HG02642 (cell line): ENCODE measurements around the gene TMPRSS6.

Experiments used
- ATAC-seq: cut with Tn5 transposase; IDR thresholded peaks from one replicate; pipeline ENCODE4 v1.9.1; 2021; ENCODE audit warnings: mild to moderate bottlenecking; ENCODE audit not compliant: unreplicated experiment, poor library complexity

TMPRSS6 gene

DNA sequence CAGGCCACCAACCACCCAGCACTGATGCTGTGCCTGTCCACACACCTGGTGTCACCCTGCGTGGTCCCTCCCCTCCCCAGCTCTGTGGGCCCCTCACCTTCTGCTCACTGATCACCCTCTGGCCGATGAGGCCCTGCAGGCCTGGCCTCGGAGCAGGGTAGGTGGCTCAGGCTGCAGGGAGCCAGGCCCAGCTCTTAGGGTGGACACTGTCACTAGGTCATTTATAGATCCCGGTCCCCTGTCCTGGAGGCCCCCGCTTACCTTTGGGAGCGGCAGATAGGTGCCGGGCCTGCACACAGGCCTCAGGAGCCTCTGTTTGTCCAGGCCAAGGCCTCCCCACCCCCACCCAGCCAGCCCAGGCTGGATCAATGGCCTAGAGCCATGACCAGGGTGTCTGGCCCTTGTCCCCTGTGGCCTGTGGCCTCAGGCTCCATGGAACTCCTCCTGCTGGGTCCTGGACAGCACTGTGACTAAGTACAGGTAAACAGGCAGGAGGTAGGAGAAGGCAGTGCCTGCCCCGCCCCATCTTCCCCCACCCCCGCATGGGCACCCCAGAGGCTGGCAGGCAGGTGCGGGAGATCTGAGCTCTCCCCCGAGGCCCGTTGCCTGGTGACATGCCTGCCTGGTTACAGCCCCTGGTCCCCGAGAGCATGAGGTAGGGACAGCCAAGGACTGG is at the start of gene TMPRSS6:
TMPRSS6 (minus strand) TSS at position 472 of the 676 bp plus-strand sequence. CDS start 6,296 bp downstream, outside the sequence.
- no peak for ATAC-seq

- no peak for ATAC-seq
These were observed 49.4 kb upstream of the TMPRSS6 start for GRCh38 chr22:37158963-37159290.

DNA sequence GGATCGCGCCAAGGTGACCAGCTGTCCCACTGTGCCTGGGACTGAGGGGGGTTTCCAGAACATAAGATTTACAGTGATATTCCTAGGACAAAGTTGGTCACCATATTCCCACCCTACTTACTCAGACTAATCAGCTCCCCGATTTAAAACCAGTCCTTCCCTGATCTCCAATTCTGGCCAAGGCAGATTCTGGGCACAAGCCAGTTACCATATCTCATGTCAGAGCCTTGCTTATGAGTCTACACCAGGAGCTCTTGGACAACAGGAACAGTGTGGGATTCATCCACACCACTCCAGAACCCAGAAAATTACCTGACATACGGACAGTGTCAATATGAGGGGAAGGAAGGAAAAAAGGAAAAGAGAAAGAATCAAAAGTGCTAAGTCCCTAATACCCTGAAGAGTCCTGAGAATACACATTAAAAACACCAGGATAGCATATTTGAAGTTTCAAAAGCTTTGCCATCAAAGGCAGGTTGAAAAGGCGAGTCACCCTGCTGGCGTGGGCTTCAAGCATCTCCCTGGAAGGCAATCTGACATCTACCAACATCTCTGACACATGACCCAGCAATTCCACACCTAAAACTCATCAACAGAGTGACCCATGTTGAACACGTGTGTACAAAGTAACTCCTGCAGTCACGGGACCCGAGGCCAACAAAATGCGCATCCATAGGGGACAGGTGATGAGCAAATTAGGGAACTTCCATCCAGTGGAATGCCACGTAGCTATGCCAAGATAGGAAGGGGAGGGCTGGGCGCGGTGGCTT is 48.2 kb upstream of the TMPRSS6 start:
- ATAC-seq, result no peak

GRCh38 chr22:37156686-37157435 is 47.3 kb upstream of the TMPRSS6 start:
- ATAC-seq, result no peak

DNA sequence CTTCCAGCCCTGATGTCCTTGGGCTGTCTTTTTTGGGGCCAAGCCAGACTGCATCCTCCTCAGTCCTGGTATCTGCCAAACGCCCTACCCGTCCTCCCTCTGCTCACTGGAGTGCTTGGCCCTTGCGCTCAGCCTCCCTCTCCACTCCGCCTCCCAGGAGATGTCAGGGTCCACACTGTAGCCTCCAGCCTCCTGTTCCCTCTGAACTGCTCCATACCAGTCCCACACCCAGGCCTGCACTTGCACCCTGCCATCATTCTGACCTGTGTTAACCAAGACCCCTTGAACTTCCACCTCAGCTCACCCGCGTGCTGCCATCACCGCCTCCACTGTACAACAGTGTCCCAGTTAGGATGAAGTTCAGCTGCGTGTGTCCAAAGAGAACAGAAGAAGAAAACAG is 46.5 kb upstream of the TMPRSS6 start:
- ATAC-seq, result no peak

DNA sequence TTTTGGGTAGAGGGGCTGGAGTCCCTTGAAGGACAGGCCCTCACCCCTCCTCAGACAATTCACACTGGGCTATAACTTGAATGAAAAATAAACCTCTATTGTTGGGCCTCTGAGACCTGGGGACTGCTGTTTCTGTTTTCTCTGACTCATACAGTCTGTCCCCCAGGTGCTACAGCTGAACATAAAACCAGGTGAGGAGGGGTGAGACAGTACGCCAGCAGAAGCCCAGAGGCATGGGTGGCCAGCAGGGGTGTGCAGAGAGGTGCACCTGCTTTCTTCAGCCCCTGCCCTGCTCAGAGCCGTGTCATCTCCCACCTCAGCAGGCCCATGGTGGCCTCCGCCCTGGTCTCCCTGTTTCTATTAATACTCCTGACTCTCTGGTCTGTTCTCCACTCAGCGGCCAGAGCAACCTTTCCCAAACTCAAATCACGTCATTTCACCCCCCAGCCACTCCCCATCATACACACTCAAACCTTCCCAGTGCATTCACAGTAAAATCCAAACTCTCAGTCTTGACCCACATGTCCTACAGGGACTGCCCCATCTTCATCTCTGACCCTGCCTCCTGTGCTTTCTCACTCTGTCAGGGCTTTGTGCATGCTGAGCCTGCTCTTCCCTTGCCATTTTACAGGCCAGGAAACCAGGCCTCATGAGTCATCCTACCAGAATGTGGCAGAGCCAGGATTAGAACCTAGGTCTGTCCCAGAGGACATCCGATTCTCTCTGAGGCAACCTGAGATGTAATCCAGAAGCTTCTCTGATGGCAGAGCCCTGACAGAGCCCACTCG is 45.6 kb upstream of the TMPRSS6 start:
- ATAC-seq, result peak; percentile 43

GRCh38 chr22:37153901-37154300 is 44.4 kb upstream of the TMPRSS6 start:
- ATAC-seq, result no peak

DNA sequence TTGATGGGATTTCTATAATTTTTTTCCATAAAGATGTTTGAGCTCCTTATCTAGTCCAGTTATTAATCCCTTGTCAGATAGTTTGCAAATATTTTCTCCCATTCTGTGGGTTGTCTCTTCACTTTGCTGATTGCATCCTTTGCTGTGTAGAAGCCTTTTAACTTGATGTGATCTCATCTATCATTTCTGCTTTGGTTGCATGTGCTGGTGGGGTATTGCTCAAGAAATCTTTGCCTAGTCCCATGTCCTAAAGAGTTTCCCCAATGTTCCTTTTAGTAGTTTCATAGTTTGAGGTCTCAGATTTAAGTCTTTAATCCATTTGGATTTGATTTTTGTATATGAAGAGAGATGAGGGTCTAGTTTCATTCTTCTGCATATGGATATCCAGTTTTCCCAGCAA is 41.9 kb upstream of the TMPRSS6 start:
- no peak for ATAC-seq

DNA sequence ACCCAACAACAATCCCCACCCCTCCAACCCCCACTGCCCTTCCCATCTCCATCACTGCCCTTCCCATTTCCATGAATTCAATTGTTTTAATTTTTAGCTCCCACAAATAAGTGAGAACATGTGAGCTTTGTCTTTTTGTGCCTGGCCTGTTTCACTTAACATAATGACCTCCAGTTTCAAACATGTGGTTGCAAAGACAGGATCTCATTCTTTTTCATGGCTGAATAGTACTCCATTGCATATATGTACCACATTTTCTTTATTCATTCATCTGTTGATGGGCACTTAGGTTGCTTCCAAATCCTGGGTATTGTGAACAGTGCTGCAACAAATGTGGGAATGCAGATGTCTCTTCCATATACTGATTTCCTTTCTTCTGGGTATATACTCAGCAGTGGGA is 41.2 kb upstream of the TMPRSS6 start:
- ATAC-seq, result no peak

- ATAC-seq, result peak; percentile 10
These were observed 39.5 kb upstream of the TMPRSS6 start for GRCh38 chr22:37148742-37149665.

GRCh38 chr22:37148031-37148651 is 38.6 kb upstream of the TMPRSS6 start:
- ATAC-seq, result no peak

DNA sequence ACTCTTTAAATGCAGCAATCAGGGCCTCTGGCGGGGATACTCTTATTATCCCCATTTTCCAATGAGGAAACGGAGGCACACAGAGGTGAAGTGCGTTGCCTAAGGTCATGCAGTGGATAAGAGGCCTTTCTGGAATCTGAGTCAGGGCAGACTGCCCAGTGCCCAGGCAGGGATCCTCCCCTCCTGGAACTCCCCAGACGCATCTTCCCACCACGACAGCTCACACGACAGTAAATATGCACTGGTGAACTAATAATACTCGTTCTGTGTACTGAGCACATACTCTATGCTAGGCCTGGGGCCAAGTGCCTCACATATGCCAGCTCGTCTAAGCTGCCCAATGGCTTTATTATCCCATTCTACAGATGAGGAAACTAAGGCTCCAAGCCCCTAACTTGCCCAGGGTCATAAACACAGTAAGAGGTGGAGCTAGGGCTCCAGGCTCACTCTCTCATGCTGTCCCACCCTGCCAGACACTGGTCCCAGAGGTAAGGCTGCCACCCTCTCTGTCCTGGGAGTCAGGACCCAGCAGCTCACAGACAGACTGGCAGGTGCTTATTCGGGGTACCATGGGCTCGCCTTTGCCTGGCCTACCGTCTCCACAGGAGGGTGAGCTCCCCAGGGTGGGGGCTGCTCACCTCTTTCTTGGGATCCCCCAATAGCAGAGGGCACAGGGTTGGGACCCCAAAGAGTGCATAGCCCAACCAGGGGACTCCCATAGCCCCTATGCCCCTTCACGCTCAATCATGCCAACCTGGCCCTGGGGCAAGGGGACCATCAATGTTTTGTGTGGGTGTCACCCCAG is 37.9 kb upstream of the TMPRSS6 start:
- ATAC-seq, result no peak

- ATAC-seq, result no peak
These were observed 37.1 kb upstream of the TMPRSS6 start for GRCh38 chr22:37146507-37147180.

GRCh38 chr22:37146051-37146385 is 36.5 kb upstream of the TMPRSS6 start:
- no peak for ATAC-seq

DNA sequence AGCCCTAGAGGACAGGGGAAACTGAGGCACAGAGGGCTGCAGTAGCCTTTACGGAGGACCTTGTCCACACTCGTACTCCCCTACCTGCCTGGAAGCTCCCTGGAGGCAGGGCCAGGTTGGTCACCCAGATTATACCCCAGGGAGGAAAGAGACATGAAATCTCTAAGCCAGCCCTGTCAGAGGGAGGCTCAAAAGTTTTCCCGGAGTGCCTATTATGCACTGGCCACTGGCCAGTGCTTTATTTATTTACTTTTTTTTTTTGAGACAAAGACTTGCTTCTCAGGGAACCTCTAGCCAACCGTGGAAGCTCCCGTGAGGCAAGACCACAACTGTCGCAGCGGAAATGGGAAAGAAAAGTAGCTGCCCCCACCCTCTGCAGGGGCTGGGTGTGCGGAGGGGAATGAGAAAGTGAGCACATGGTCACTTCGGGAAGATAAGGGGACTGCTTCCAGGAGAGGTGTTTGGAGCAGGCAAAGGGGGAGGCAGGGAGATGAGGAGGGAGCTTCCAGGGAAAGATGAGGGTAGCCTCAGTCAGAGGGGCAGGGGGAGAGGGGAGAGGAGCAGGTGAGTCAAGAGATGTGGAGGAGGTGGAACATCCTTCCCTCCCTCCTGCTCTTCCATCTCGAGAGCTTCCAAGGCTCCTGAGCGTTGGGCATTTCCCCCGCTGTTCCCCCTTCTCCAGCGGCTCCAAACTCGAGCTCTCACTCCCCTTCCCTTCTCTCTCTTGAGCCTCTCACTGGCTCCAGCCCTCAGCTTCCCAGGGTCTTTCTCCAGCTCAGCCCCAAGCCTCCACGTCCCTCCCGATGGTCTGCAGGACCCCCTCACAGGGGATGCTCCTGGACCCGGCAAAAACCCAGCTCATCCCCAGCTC is 35.9 kb upstream of the TMPRSS6 start:
- ATAC-seq, result no peak

DNA sequence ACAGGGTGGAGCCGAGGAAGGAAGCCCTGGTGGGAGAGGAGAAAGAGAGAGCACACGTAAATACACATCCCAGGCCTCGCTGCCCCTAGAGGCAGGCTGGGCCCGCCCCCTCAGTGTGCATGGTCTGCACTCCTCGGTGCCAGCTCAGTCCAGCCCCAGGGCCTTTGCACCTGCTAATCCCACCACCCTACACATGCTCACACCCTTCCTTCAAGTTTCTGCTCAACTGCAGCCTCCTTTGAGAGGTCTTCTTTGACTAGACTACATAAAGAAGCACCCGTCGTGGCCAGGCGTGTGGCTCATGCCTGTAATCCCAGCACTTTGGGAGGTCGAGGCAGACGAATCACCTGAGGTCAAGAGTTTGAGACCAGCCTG is 34.7 kb upstream of the TMPRSS6 start:
- ATAC-seq, result no peak

DNA sequence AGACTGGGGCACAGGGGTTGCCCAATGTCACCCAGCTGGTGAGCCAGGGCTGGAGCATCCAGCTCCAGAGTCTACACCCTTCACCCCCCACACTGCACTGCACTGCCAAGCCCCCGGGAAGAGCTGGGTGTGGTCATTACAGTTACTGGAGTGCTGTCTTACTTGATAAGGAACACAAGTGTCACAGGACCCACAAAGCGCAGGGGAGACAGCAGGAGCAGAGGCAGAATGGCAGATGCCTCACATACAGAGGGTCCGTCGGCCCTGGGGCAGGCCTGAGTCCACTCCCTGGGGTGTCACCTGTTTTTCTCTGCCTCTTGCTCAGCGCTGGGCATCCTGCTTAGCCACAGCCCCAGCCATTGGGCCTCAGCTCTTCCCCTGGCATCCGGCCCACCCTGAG is 32.5 kb upstream of the TMPRSS6 start:
- ATAC-seq, result no peak
